Activated naive CD4-positive, alpha-beta T cell treated with anti-CD3 and anti-CD28 coated beads, Interleukin-2, amount 50 U/mL, for 16 hours (primary cell): Measurements from ENCODE around the gene SLC9A5.
A peak's percentile ranks its signal among the peaks of the same experiment; 100 is the strongest.

Source experiments
- DNase-seq: peaks from one replicate; pipeline ENCODE4 v3.0.0-alpha.2; 2020

Gene SLC9A5

DNA sequence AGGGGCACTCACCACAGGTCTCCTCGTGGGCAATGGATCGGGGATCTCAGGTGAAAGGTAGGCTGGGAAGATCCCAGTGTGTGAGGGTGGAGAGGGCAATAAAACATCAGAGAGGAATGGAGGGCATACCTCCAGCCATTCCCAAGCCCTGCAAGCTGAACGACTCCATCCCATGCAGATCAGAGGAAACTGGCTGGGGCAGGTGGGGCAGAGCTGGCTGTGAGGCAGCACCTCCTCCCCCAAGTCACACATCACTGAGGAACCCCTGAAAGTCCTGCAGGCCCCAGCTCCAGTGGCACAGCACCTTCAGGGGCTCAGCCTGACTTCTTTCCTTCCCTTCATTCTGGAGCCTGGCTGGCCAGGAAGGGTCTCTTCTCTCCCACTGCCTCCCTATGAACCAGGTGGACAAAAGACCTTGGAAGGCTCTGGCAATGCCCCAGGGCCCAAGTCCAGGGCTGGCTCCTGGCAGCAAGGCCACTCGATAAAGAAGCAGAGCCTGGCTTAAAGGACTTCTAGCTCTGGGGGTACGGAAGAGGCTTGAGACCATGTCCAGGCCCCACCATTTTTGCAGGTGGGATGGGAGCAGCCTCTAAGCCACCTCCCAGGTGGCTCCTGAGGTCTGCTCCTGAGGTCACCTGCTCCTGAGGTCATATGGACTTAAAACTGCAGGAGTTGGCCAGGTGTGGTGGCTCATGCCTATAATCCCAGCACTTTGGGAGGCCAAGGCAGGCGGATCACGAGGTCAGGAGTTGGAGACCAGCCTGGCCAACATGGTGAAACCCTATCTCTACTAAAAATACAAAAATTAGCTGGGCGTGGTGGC is 35.4 kb upstream of the SLC9A5 start:
- no peak for DNase-seq

DNA sequence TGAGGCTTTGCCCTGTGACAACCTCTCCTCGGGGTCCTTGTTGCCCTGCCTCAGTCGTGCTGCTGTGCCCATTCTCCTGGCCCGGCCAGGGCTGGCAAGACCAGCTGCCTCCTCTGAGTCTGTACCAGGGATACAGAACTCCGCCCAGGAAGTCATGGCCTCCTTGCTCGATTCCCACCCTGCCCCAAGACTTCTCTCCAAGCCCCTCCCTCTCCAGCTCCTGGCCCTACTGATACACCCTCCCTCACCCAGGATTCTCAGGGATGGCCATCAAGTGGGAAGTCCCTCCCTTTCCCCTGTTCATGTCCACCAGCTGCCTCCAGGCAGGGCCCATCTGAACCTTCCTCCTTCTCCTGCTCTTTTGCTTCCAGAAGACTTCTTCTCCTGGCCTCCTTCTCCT is 33.1 kb upstream of the SLC9A5 start:
- DNase-seq, result no peak

DNA sequence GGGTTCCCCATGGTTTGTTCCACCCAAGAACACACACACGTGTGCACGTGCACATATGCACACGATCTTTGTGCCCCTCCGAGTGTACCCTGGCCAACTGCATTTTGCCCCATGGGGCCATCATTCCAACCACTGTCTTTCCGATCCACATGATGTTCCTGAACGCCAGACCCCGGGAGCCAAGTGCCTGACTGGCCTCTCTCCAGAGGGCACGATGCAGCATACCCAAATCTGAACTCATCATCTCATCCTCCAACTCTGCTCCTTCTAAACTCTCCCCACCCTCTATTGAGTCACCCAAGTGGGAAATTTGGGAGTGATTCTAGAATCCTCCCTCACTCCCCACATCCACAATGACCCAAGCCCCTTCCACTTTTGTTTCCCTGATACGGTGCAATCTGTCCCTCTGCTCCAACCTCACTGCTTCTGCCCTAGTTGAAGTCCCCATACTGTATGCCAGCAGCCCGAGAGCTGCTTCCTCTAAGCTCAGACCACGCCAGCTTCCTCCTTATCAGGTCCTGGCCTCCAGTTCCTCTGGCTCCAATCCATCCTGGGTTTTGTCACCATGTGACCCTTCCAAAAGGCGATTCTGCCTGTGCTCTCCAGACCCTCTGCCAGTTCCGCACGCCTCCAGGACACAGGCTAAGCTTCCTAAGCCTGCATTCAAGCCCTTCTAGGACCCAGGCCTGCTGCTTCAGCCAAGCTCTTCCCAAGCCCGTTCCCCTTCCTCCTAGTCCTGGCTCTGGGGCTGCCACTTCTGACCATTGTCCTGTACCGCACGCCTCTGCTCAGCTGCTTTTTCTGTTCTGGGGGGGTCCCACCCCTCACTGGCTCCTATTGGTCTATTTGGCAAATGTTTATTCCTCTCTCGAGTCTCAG is 31.9 kb upstream of the SLC9A5 start:
- DNase-seq, result no peak

DNA sequence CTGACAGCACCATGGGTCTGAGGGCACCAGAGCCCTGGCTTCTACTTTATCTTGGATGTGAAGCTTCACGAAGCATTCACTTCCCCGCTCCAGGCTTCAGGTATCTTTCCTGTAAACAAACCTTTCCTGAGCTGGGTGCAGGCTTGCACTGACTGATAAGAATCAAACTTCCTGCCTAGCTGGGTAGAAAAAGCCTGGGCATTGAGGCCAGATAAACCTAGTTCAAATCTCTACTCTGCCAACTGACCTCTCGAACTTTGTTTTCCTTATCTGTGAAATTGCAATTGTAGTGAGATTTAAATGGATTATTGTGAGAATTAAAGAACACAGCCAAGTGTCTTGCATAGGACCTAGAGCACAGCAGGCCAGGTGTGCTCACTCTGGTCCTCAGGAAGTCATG is 24.8 kb upstream of the SLC9A5 start:
- no peak for DNase-seq

DNA sequence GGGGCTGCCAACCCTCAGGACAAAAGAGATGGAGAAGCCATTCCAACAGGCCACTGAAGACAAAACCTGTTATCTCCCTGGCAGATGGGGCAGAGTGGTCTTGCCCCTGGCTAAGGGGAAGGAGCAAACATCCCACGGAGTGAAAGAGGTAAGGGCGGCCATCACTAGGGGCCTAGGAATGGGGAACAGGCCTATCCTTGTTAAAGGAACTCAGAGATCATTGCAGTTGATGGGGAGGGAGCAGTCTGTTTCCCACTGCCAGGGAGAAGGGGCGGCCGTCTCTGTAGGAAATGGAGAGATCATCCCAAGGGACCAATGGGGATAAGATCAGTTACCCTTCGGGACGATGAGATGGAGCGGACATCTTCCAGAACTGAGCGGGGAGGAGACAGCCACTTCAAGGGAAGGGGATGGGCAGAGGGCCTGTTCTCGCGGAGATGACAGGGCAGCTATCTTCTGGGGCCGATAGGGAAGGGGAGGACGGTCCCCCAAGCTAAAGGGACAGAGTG is 22.4 kb upstream of the SLC9A5 start:
- no peak for DNase-seq

DNA sequence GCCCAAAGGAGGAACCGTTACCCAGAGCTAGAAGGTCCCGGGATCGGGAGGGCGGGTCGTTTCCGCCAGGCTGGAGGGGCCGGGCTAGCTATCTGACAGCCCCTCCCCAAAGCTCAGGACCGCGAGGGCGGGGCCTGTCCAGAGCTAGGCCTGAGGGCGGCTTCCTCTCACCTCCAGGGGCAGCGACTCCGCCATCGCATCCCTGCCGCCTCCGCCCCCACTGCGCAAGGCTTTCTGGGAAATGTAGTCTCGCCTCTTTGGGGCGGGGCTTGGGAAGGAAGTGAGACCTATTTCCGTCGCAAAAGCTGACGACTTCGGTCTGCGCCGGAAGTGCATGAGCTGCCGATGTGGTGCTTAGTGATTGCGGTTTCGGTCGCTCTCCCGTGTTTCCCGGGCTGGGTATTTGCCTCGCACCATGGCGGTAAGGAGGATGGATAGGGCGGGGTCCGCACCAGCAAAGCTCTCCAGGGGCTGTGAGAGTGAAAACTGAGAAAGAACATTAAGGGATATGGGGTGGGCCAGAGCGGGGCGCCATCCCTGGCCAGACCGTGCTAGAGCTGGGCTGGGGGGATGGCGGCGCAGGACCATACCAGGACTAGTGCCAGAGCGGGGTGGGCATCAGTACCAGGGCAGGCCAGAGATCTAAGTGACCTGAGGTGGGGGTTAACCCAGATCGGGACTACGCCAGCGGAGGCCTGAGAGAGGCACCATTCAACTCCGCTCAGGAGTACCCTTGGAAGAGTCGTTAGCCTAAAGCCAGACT is 21.8 kb upstream of the SLC9A5 start, which contains the start of gene TMEM208:
TSS of gene TMEM208 (plus strand) at position 327 of the 763 bp plus-strand sequence. CDS start at position 416, 89 bp downstream.
- DNase-seq, result peak; percentile 97

DNA sequence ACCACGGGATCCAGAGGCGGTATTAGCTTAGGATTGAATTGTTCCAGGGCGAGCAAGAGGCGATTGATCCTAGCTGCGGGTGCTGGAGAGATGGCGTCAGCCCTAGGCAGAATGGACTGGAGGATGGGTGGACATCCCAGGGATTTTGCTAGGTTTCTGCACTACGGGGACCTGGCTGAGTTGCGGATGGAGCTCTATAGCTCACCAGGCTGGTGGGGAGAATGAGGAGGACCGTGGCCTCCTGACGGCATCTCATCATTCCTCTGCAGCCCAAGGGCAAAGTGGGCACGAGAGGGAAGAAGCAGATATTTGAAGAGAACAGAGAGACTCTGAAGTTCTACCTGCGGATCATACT is 21.2 kb upstream of the SLC9A5 start:
- DNase-seq, result no peak

DNA sequence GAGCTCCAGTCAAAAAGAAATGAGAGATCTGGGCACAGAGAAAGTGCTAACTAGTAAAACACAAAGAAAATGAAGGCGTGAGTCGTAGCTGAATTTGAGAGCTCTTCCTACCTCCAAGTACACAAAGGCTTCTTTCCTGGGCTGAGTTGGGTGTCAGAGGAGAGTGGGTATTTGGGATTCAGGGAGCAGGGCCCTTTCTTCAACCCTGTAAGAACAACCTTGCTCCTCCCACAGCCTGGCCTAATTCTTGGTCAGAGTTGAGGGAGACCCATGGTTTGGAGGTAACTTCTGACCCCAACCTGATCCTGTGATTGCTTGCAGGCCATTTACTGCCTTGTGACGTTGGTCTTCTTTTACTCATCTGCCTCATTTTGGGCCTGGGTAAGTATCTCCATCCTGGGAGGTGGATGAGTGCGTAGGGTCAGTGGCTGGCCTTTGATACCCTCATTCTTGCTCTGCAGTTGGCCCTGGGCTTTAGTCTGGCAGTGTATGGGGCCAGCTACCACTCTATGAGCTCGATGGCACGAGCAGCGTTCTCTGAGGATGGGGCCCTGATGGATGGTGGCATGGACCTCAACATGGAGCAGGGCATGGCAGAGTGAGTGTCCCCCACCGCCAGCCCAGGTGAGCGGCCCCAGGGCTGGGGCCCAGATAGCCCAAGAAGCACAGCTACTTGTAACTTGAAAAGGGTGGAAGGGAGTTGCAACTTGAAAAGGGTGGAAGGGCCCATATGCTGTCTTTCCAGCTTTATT is 20.6 kb upstream of the SLC9A5 start:
- no peak for DNase-seq

DNA sequence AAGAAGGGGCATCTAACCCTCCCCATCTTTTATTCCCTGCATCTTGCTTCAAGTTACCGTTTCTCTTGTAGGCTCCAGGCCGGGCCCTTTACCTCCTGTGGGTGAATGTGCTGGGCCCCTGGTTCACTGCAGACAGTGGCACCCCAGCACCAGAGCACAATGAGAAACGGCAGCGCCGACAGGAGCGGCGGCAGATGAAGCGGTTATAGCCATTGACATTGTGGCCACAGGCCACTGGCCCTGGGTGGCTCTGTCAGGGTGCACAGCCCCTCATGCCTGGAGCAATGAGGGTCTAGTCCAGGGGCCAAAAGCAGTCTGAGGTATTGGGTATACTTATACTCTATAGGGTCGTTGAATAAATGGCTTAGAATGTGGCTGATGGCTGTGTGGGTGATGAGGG is 19.9 kb upstream of the SLC9A5 start:
- DNase-seq, result no peak

DNA sequence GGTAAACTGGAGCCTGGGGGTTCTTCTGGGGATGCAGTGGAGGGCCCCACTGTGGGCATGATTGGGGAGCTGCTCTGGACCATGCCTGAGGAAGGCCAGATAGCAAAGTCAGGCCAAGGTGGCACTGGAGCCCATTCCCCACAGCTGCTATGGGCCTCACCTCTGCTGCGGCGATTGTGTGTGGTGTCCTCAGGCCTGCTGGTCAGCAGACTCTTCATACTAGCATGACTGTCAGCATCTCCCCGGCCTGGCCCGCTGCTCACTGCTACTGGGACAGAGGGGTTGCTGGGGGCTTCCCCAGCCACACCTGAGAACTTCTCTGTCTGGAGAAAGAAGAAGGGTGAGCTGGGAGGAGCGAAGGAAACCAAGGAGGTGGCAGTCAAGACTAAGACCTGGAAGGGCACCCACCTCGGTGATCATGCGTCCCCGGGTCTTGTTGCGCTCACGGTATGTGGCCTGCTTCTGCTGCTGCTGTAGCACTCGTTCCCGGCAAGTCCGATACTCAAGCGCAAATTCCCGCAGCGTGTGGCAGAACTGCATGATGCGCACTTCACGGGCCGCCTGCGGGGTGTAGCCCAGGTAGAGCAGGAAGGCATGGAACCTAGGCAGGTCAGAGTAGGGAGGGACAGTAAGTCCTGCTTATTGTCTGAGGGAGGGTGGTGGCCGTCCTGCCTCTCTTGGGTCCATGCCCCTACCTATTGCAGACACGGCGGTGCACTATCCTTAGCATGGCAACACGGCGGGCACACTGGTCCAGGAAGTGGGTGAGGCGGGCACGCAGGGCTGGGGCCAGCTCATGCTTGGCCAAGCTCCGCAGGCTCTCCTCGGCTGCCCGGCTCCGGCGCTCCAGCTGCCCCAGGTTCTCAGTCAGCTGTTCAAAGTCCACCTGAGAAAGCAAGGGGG is 18.6 kb upstream of the SLC9A5 start:
- DNase-seq, result no peak

DNA sequence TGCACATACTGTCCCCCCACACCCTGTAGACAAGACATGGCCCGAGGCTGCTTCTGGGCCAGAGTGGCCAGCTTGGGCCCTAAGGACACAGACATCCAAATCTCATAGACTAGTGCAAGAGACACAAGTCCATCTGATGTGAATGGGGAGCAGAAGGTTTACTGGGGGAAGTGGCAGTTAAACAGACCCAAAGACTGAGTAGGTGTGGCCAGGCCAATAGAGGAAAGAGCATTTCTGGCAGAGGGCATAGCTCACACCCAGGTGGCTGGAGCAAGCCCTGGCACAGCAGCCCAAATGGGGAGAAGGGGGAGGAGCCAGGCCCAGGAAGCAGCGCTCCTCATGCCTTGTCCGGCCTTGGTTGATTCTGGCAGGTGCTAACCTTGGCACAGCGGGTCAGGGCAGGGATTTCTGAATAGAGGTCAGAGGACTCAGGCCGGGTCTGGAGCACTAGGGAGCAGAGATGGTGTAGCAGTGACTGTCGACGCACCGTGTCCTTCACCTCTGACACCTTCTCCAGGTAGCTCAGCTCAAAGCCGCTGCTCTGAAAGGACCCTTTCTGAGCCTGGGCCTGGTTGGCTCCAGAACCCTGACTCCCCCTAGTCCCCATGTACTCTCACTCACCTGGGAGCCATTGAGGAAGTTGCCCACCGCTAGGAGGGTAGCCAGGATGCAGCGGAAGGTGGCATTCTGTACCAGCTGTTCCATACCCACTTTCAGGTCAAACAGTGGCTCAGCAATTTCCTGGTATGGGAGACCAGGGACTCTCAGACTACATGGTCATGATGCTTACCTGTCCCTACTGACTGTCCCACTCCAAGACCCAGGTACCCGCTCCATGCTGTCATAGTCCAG is 17.7 kb upstream of the SLC9A5 start:
- no peak for DNase-seq

DNA sequence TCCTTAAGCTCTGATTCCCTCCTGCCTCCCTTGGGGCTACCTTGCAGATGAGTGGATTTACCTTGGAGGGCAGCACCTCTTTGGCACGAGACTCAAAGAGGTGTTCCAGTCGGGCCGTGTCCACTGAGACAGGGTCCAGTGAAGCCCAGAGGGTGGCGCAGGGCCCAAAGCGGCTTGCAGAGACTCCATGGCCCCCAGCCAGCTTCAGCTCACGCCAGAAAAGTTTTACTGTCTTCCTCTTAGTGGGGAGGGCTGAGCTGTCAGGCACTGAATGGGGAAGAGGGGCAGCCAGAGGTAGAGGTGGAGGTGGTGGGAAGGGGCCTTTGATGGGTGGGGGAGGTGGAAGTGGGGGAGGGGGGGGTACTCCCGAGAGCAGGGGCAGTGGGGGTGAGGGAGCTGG is 15.2 kb upstream of the SLC9A5 start:
- no peak for DNase-seq

DNA sequence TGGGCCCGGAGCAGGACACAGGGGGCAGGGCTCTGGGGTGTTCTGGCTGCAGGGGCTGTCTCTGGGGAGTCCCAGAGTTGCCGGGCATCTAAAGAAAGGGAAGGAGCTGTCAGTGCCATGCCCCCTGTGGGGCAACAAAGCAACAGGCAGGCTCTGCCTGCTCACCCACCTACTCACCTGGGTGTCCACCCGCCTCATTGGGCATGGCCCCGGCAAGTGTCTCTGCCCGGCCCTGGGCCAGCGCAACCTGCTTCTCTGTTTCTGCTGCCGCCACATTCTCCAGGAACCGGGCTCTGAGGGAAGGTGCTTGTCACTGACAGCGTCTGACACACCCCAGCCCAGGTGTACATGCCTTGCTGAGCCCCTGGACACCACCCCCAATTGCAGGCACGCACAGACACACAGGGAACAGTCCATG is 14.6 kb upstream of the SLC9A5 start:
- DNase-seq, result no peak

DNA sequence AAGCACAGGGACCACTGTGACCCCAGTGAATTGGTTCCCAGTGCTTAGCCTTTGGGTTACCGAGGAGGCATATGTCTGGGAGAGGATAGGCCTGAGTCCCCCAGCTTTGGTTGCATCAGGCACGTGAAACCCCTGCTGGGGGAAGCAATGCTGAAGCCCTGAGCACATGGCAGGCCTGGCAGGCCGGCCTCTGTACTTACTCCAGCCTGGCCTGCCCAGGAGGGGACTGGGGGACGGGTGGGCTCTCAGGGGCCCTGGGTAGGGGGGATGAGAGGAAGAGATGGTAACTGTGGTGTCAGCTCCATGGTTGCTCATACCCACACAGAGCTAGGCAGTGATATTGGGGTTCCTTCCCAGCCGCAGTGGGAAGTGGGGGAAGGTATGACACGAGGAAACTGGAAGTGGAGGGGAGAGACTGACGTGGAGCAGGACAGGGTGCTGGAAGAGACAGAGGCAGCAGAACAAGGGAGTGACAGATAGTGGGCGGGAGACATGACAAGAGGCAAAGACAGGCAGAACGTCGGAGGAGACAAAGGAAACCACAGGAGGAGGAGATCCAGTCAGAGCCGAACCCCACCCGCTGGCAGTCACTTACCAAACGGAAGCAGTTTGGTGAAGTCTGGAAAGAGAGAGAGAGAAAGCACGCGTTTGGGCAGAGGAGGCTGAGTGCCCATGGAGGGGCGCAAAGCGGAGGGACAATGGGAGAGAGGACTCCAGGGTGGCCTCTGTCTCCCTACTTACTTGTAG is 12.8 kb upstream of the SLC9A5 start:
- no peak for DNase-seq

DNA sequence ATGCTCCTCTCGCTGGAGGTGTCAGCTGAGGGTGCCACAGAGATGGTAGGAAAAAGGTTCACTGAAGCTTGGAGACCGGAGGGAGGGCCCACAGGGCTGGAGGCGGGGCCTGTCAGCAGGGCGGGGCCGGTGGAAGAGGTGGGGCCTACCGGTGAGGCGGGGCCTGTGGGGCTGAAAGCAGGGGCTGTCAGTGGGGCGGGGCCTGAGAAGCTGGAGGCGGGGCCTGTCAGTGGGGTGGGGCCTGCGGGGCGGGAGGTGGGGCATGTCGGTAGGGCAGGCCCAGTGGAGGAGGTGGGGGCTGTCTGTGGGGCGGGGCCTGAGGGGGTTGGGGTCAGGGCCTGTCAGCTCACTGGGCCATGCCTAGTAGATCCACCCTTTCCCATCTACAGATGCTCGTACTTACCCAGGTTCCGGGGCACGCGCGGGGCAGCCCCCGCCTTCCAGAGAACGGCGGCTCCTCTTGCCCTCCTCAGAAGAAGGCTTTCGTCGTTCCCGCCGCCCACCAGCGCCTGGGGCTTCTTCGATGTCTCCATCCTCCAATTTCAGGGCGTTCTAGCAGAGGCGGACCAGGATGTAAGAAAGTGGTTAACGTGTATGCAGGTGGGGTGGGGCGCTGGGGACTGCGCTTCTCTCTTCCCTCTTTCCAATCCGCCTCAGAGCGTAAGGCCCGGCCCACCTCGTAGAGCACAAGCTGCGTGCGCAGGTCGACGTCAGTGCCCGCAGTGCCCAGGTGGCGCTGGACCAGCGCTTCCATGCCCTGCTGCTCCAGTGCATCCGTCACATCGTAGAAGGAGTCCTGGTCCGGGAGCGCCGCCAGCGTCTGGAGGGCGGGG is 12.0 kb upstream of the SLC9A5 start:
- peak; percentile 68 for DNase-seq

DNA sequence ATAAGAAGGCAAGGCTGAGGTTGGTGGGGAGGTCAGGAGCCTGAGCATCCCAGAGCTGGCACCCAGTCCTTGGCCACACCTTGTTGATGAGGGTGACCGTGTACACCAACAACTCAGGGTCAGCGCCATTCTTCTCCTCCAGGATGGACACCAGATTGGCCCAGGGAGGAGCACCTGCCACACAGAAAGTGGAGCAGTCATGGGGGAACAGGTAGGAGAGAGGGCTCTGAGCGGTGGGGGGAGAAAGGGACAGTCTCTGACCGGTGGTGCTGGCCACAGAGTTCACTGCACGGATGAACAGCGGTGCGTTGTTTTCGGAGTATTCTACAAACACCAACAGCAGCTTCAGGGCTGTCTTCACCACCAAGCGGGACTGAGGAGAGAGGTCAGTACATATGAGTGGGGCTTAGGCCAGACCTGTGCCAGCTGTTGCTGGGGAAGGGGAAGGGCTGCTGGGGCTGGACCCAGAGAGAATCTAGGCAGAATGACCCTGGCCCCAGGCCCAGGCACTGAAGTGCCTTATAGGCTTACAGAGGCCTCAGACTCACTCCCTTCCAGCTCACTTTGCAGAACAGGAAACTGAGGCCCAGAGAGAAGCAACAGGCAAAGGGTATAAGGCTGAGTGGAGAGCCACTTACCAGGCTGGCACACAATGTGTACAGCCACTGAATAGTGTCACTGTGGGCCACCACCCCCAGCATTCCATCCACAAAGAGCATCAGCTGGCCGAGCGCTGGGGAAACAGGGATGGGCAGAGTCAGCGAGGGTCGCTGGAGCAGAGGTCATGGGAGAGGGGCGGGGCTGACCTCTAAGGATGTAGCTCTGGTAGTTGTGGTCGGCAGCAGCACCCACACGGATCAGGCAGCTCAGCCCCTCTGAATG is 11.1 kb upstream of the SLC9A5 start:
- no peak for DNase-seq

DNA sequence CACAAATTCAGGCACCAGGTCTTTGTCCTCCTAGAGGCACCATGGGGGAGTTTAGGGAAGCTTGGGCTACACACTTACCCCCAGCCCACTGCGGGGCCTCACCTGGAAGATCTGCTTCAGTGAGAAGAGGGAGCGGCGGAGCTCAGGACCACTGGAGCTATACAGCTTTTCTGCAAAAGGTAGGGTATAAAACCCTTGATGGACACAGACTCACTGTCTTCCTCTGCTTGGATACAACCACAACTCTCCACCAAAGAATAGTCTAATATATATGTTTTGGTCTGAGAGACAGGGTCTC is 10.6 kb upstream of the SLC9A5 start:
- DNase-seq, result no peak
